NCI-H82 (cell line): ENCODE results near the gene TGOLN2.

Experiments
- DNase-seq: peaks from one replicate; lab custom pipeline; 2025; lab: John Stamatoyannopoulos, UW

Gene TGOLN2

GRCh38 chr2:85308896-85309555 lies 18.8 kb downstream of the TGOLN2 start:
- DNase-seq: peak; percentile 88

GRCh38 chr2:85308201-85308600 lies 19.6 kb downstream of the TGOLN2 start:
- no peak for DNase-seq

- no peak for DNase-seq
Measured at GRCh38 chr2:85307527-85307897, 20.3 kb downstream of the TGOLN2 start.

GRCh38 chr2:85303780-85304531 lies 23.8 kb downstream of the TGOLN2 start:
- no peak for DNase-seq

- DNase-seq: no peak
Measured at GRCh38 chr2:85302121-85302520, 25.7 kb downstream of the TGOLN2 start.

- no peak for DNase-seq
Measured at GRCh38 chr2:85291425-85292023, 36.3 kb downstream of the TGOLN2 start.

GRCh38 chr2:85288244-85288725 lies 39.5 kb downstream of the TGOLN2 start:
- peak; percentile 92 for DNase-seq

- DNase-seq: peak; percentile 74
Measured at GRCh38 chr2:85287721-85288120, 40.1 kb downstream of the TGOLN2 start.

- no peak for DNase-seq
Measured at GRCh38 chr2:85286918-85287317, 40.9 kb downstream of the TGOLN2 start.

GRCh38 chr2:85283641-85284040 lies 44.1 kb downstream of the TGOLN2 start:
- no peak for DNase-seq

GRCh38 chr2:85282914-85283313 lies 44.9 kb downstream of the TGOLN2 start:
- no peak for DNase-seq

GRCh38 chr2:85281553-85281952 lies 46.2 kb downstream of the TGOLN2 start:
- no peak for DNase-seq

- DNase-seq: no peak
Measured at GRCh38 chr2:85278361-85278760, 49.4 kb downstream of the TGOLN2 start.

GRCh38 chr2:85277416-85278158 lies 50.2 kb downstream of the TGOLN2 start:
- DNase-seq: peak; percentile 57

- no peak for DNase-seq
Measured at GRCh38 chr2:85276571-85277118, 51.1 kb downstream of the TGOLN2 start.

- no peak for DNase-seq
Measured at GRCh38 chr2:85275984-85276540, 51.7 kb downstream of the TGOLN2 start.

GRCh38 chr2:85273738-85274731 lies 53.8 kb downstream of the TGOLN2 start:
- DNase-seq: peak; percentile 28

- no peak for DNase-seq
Measured at GRCh38 chr2:85272357-85272756, 55.4 kb downstream of the TGOLN2 start.

GRCh38 chr2:85269959-85270358 lies 57.8 kb downstream of the TGOLN2 start:
- no peak for DNase-seq
